Hematopoietic multipotent progenitor cell treated with erythropoietin and hydrocortisone succinate and interleukin-3 and kit ligand, for 8 days (in vitro differentiated cells): ENCODE data around the gene GABPB1.

Source experiments
- DNase-seq: peaks from one replicate; pipeline ENCODE4 v3.0.0-alpha.2; 2015

The GABPB1 gene

DNA sequence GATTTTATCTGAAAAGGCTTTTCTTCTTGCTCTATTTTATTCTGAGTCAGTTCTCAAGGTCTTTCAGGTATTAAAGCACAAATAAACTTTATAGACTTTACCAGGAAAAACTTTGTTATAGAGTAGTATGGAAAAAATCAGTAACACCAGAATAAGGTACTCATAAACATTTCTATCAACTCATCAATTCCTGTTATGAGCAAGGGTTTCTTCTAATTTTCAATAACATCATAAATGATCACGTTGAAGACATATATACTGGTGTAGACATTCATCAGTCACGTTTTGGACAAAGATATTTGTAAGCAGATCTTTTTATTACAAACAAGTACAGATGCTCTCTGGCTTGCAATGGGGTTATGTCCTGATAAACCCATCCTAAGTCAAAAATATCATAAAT lies 79.9 kb downstream of the GABPB1 start:
- no peak for DNase-seq

- no peak for DNase-seq
Measured at GRCh38 chr15:50267577-50267976, 87.4 kb downstream of the GABPB1 start.

GRCh38 chr15:50265620-50266019 lies 89.4 kb downstream of the GABPB1 start, which contains the start of gene HDC:
TSS of gene HDC (minus strand) at chr15:50265726. CDS start at chr15:50265623, 103 bp downstream.
- DNase-seq, result no peak

DNA sequence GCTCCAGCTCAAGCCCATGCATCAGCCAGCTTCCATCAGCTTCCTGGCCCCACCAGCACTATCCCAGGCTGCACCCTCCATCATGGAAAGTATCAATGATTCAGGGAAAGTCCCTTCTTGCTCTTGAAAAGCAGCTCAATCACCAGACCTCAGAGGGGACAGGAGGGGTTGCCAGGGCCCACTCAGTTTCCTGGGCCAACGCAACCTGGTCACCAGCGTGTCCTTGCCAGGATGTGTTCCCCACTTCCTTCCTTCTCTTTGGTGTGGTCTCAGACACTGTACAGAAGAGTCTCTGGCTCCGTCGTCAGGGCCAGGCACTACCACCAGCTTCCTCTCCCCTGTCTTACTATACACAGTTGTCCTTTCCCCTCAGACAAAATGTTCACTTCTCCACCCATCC lies 92.5 kb downstream of the GABPB1 start:
- DNase-seq, result no peak

DNA sequence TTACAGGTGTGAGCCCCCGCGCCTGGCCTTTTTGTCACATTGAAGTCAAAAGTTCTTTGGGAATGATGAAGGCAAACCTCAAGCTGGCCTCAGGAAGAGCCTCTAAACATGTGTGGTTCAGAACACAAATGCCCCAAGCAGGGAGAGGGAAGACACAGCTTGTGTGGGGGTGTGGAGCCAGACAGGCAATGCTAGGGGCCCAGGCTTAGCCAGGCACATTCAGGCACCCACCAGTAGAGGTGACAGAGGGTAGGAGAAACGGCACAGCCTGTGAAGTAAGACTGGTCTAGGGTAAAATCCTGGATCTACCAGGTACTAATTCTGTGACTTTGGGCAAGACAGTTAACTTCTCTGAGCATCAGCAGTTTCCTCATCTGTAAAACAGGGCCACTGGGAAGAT lies 93.0 kb downstream of the GABPB1 start:
- DNase-seq, result peak; percentile 52

DNA sequence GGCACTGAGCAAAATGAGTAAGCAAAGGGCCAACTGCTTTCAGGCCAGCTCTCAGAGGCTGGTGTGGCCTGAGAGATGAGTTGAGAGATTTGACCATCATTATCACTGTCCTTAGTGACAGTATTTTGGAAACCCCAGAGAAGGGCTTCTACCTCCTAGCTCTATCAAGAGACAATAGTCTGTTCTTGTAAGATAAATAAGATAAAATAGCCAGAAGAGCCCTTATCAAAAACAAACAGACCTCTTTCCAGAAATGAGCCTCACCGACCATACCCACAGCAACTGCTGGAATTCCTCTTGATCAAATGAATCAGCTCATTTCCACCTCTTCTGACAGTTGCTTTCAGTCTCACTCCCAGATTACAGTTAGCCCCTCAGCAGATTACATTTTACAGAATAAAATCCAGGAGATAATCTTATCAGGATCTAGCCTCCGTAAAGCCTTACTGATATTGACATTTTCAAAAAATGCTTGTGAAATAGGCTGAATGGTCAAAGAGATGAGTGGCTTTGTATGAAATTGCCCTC lies 94.0 kb downstream of the GABPB1 start:
- peak; percentile 95 for DNase-seq

GRCh38 chr15:50259276-50259675 lies 95.7 kb downstream of the GABPB1 start:
- DNase-seq, result peak; percentile 20

GRCh38 chr15:50257924-50258323 lies 97.1 kb downstream of the GABPB1 start:
- DNase-seq, result peak; percentile 20

DNA sequence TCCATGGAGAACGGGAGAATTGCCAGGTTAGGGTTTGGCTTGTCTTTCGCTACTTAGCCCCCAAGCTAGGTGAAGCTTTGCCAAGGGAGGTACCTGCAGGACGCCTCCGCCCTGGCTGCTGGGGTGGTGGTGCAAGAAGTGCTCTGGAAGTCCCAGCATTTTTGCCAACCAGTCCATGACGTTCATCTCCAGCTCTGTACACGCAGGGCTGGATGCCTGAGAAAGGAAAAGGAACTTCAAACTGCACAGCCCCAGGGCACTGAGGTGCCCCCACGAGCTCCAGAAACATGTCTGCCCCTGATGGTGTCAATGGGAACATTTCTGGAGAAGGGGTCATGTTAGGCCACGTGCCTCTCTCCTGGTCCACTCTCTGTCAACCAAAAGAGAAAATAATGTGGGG lies 97.7 kb downstream of the GABPB1 start:
- no peak for DNase-seq

GRCh38 chr15:50256188-50257041 lies 98.6 kb downstream of the GABPB1 start:
- no peak for DNase-seq

DNA sequence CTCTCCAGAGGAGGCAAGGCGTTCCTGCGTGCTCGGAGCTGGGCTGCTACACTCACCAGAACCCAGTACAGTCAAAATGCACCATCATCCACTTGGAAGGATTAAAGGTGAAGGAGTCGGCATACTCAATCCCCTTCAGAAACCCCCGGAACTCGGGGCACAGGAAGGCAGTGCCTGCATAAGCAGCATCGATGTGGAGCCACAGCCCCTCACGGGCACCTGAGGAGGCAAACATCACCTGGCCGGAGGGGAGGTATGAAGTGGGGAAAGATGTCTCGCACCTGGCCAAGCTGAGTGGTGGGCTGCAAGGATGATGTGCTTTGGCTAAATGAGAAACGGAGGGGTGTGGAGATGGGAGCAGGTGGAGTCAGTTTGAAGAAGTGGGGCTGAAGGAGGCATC lies 102.4 kb downstream of the GABPB1 start:
- no peak for DNase-seq

DNA sequence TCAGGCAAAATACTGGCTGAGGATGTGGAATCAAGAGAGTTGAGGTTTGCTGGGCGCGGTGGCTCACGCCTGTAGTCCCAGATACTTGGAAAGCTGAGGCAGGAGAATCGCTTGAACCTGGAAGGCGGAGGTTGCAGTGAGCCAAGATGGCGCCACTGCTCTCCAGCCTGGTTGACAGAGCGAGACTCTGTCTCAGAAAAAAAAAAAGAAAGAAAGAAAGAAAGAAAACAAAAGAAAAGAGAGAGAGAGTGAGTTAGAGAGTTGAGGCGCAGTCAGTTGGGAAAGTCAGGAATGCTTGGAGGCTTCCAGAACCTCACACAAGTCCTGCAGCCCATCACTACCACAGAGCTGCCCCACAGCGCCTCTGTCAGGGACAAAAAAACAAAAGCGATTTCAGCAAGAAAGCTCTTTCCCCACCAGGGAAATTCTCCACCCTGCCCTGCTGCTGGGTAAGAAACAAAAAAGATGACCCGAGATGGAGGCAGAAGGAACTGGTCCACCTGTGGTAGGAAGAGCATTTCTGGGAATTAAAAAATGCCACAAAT lies 103.3 kb downstream of the GABPB1 start:
- no peak for DNase-seq

DNA sequence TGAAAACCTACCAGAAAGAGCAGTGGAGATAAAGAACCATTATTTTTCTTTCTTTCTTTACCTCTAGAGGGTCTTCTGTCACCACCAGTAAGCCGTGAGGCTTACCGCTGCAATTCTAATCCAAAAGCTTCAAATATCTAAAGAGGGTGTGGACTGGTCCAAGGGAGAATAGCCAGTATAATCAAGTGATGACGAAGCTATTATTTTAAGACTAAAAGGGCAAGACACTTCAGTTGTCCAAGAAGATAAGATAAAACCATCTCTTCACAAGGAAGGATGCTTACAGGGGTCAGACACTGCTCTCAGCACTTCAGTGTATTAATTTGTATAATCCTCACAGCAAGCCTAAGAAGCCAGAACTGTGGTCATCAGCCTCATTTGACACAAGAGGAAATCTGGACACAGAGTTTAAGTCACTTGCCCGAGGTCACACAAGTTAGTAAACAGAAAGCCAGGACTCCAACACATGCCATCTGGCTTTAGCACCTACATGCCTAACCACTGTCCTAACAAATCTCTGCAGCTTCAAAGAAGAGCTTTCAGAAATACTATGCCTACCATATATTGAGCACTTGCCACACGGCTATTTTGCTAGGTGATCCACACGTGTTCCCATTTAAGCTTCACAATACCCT lies 104.1 kb downstream of the GABPB1 start:
- no peak for DNase-seq

GRCh38 chr15:50249704-50250103 lies 105.3 kb downstream of the GABPB1 start:
- no peak for DNase-seq

- DNase-seq, result no peak
Measured at GRCh38 chr15:50248994-50249582, 105.9 kb downstream of the GABPB1 start.

GRCh38 chr15:50247819-50248655 lies 107.0 kb downstream of the GABPB1 start:
- peak; percentile 51 for DNase-seq

DNA sequence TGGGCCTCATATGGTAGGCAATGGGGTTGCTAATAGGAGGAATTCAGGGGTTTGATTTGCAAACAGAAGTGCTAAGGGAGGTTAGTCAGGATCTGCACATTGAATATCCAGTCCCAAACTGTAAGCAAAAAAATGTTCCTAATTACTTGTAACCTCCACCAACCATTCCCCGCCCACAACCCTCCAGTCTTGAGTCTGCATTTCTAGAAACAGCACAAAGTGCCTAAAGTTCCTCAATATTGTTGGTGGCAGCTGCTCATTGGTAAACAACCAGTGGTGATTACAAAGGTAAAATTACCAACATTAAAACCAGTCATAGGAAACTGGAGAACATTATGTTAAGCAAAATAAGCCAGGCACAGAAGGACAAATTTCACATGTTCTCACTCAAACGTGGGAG lies 108.4 kb downstream of the GABPB1 start:
- no peak for DNase-seq

GRCh38 chr15:50244959-50245624 lies 109.9 kb downstream of the GABPB1 start:
- no peak for DNase-seq

DNA sequence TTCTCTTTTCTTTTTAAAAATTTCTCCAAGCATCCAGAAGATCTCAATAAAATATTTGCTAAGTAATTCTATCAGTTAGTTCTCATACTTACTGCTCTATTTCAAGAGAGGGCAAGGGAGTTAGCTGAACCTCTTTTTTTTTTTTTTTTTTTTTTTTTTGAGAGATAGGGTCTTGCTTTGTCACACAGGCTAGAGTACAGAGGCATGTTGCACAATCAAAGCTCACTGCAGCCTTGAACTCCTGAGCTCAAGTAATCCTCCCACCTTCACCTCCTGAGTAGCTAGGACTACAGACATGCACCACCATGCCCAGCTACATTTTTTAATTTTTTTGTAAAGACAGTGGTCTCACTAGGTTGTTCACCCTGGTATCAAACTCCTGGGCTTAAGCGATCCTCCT lies 110.8 kb downstream of the GABPB1 start:
- no peak for DNase-seq

GRCh38 chr15:50241684-50242450 lies 113.1 kb downstream of the GABPB1 start:
- no peak for DNase-seq

GRCh38 chr15:50238255-50238654 lies 116.7 kb downstream of the GABPB1 start:
- DNase-seq, result no peak
